DMS53 treated with DMSO at 0.1 percent for 48 hours (cell line): ENCODE measurements around the gene LIMK2.
"Not testable (repeated sequence)": the region's sequence is repeated elsewhere in the genome, so short reads cannot be mapped to it uniquely, and the experiment has no call there.

Experiments used
- DNase-seq: peaks from one replicate; lab custom pipeline; 2025; ENCODE audit not compliant: unreplicated experiment; lab: John Stamatoyannopoulos, UW

The LIMK2 gene

DNA sequence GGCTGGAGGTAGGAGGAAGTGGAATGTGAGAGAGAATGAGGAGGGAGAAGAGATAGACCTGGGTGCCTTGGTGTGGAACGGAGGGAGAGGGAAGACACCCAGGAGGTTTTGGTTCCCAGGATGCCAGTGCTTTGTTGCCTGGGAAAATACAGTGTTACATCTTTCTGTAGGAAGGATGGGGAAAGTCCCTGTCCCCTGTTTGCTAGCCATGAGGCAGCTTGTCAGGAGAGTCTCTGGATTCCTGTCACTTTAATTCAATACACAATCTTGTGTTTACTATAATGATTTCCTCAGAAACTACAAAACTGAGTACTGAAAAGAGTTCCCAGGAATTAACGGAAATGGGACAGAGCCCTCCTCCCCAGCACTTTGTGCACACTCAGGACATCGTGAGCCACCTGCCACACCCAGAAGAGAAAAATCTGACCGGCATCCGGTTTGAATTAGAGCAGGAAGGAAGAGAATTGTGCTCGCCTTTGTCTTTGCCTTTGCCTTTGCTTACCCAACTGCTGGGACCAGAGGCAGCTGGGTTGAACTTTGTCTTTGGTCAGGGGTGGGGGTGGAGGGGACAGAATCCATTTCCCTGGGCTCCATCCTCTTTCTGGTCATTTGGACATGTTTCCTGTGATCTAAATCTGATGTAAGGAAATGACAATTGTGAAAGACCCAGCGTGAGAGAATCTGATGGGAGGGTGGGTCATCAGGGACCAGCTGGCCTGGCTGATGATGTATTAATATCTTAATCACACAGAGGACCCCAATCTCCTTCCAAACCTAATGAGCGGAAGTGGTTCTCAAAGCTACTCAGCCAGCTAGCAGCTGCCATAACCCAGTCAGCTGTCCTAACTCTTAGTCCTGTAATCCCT is 1.3 kb upstream of the LIMK2 start:
- DNase-seq, result no peak

- DNase-seq, result no peak
Measured at GRCh38 chr22:31211482-31211861, 626 bp upstream of the LIMK2 start.

DNA sequence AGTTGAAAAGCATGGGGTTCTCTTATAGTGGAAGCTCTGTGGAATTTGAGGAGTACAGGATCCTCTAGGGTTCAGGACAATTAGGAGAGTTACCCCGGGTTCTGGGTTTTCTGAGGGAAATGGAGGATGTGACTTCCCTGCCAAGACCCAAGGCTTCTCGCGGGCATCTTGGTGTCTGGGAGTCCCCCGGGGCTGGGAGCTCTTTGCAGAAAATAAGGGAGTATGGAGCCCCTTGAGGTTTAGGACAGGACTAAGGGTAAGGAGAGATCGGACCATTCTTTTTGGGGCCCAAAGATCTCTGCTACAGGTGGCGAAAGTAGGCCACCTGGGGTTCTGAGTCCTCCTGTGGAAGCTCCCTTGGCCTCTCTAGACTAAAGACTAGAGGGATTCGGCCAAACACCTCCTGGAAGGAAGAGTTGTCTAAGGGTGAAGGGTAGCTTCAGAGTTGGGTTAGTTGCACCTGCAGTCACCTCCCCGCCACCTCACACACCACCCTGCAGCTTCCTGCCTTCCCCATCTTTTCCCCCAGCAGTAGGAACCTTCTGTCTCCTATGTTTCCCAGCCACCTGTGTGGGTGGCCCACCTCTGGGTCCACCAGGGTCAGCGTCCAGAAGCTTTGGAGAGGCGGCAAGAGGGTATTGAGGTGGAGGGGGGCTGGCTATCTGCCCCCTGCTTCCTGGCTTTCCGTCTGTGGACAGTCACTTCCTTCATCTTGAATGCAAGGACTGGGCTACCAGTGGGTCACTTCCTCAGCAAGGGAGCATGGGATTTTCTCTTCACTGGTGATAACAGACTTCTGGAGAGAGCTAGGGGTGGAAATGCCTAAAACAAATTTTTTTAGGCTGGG is 908 bp downstream of the LIMK2 start:
- no peak for DNase-seq

GRCh38 chr22:31215018-31215535 is 3.0 kb downstream of the LIMK2 start:
- no peak for DNase-seq

DNA sequence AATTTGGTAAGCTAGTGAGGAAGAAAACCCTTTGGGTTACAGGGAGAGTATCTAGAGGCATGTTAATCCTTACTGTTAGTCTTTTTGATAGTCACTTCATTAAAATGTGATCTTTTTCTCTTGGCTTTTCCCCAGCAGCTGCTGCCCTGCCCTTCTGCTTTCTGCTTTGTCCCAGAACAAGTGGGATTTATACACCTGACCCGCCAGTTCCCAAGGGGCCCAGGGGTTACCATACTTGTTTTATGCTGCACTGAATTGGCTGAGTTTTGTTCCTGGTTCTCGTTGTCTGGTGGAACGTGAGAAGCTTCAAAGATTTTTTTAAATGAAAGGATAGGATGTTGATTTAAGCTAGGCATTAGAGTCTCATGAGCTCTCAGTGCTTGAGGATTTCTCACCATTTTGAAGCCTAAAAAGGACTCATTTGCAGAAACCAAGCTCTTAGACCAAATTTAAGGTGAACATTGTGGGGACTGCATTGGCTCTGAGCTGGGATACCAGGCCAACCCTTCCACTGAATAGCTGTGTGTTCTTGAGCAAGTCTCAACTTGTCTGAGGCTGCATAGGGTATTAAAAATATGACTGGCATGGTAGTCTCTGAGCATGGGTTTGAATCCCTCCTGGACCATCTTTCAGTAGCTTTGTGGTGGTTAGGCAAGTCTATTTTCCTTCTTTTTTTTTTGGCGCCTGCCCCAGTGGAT is 6.6 kb downstream of the LIMK2 start:
- DNase-seq, result no peak

GRCh38 chr22:31221084-31221483 is 9.0 kb downstream of the LIMK2 start:
- no peak for DNase-seq

GRCh38 chr22:31222736-31223135 is 10.6 kb downstream of the LIMK2 start:
- DNase-seq, result no peak

- no peak for DNase-seq
Measured at GRCh38 chr22:31223786-31224191, 11.7 kb downstream of the LIMK2 start.

- not testable (repeated sequence) for DNase-seq
Measured at GRCh38 chr22:31224691-31225090, 12.6 kb downstream of the LIMK2 start.

GRCh38 chr22:31227186-31227585 is 15.1 kb downstream of the LIMK2 start:
- DNase-seq, result no peak

- no peak for DNase-seq
Measured at GRCh38 chr22:31229402-31230079, 17.4 kb downstream of the LIMK2 start.

- DNase-seq, result no peak
Measured at GRCh38 chr22:31230155-31230870, 18.2 kb downstream of the LIMK2 start.

GRCh38 chr22:31230871-31231621 is 18.9 kb downstream of the LIMK2 start:
- no peak for DNase-seq

GRCh38 chr22:31233001-31233400 is 20.9 kb downstream of the LIMK2 start:
- no peak for DNase-seq

DNA sequence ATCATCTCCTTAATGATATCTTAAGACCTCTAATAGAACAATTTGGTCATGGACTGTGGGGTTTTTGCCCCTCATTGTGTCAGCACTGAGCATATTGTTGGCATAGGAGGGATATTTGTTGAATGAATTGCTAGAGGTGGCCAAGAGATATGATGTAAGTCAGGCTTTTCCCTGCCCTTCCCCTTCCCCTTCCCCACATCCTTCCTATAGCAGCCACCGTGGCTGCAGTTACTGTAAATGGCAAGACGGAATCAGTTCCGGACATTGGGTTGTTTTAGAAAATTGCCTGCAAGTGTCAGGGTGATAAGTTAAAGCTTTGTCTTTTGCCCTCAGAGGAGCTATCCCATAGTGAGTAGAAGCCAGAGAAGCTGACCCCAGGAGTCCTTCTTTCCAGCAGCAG is 23.0 kb downstream of the LIMK2 start:
- no peak for DNase-seq

- DNase-seq, result not testable (repeated sequence)
Measured at GRCh38 chr22:31236044-31236443, 23.9 kb downstream of the LIMK2 start.

- no peak for DNase-seq
Measured at GRCh38 chr22:31238057-31238456, 26.0 kb downstream of the LIMK2 start.

DNA sequence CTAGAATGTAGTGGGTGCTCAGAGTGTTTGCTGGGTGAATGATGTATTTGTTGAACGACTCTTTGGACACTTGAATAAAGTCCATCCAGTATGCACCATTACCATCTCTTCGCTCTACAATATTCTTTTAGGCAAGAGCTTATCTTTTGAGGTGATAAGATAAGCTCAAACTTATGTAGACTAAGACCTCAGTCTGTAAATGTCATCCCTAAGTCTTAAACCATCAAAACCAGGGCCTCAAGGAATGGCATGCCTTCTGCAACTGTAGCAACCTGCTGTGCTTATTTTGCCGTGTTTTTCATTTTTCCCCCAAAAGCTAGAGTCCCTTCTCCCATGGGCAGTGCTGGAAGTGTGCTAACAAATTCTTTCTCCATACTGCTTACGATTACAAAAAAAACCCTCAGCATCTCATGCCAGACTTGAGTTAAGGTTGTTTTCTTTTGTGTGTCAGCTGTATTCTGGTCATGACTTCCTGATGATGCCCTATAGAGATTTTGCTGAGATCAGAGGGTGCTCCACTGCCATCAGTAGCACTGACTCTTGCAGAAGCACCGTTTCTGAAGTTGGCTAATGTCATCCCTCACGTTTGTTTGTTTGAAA is 27.8 kb downstream of the LIMK2 start:
- DNase-seq, result no peak

DNA sequence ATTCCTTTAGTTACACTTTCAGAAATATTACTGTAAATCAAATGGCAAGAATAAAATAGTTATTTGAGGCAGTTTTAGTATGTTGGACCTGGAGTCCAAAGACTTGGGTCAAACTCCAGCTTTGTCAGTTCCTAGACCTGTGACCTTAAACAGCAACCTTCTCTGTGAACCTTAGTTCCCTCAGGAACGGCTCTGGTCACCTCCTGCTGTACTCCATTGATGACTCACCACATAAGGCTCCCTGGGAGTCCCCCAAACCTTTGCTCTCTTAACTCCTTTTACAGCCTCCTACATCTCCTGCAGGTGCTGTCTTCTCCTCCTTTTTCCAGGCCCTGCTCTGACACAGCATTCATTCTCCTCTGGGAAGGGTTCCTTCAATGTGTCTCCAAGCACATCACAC is 29.1 kb downstream of the LIMK2 start:
- no peak for DNase-seq
